Stimulated activated CD4-positive, alpha-beta T cell treated with anti-CD3 and anti-CD28 coated beads, TNF-alpha, amount 100 ng/mL, for 48 hours (primary cell): ENCODE data around the gene UCP2.

ENCODE experiments used
- DNase-seq, 3 donors: peaks; one replicate each; pipeline ENCODE4 v3.0.0-alpha.2; 2020; ENCODE audit warnings: low read depth in 3 of 3

Gene UCP2

DNA sequence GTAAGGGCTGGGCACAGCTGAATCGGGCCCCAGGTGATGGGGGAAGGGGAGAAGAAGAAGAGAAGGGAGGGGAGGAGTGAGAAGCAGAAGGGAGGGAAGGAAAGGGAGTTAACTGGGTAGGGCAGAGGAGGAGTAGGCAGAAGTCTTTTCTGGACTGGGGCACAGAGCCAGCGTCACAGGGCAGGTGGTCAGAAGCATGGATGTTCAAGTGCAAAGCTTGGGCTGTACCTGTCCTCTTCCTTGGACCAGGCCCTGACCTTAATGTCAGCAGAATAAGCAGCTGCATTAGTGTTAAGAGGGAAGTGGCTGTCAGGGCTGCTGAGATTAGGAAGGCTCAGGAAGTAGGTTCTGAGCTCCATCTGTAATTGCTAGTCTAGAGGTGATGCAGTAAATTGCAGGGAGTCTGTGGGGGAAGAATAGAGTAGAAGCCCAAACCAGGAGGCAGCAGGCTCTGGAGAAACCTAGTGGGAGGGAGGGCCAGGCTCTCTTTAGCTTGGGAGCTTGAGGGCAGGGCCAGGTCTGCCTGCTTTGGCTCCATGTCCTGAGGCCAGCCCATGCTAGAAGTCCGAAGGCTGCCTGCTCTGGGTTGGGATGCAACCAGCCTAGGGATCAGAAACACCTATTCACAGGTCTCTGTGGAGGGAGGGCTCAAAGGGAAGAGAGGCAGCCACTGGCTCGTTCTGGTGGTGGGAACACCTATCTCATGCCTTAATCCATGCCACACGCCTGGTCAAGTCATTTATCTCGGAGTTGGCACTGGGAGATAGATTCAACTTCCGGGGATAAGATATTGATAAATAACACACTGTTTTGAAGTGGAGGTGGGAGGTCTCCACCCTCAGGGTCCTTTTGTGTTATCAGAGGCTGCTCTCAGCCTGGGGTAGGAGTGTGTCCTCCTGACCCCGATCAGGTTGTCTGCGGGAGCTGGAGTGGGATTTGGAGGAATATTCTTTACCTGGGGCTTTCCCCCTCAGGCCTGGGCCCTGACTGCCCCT, 28.0 kb upstream of the UCP2 start:
- no peak for DNase-seq

DNA sequence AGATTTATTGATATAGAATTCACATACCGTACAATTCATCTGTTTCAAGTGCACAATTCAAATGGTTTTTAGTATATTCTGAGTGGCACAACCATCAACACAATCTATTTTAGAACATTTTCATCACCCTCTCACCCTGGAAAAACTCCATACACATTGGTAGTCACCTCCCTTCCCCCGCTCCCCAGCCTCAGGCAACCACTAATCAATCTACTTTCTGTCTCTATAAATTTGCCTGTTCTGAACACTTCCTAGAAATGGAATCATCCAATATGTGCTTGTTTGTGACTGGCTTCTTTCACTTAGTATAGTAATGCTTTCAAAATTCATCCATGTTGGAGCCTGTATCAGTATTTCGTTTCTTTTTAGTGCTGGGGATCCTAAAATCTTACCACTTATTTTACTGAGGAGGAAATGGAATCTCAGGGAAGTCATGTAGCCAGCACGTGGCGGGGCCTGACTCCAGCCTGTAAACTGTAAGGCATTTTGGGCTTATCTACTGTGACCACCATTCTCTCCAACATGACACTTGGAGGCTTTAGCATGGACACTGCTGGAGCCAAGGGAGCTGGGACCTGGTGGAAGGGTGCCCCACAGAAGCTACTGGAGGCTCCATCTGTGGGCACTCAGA, 27.1 kb upstream of the UCP2 start:
- no peak for DNase-seq

DNA sequence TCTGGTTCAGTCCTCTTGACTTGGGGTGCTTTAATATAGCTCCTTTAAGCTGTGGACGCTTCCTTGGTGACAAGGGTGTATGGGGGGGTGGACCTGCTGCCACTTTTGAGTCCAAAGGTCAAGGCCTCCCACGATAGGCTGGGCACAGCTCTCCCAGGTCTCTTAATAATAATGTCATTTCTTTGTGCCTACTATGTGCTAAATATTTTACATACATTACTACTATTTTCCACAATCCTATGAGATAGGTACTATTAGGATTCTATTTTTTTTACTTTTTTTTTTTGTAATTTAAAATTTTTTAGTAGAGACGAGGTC, 26.5 kb upstream of the UCP2 start:
- DNase-seq = no peak

GRCh38 chr11:74008373-74009229, 26.0 kb upstream of the UCP2 start, which contains the start of gene UCP3:
TSS of gene UCP3 (minus strand) at chr11:74009085. CDS start at chr11:74007042, 2,043 bp downstream.
- DNase-seq = no peak

DNA sequence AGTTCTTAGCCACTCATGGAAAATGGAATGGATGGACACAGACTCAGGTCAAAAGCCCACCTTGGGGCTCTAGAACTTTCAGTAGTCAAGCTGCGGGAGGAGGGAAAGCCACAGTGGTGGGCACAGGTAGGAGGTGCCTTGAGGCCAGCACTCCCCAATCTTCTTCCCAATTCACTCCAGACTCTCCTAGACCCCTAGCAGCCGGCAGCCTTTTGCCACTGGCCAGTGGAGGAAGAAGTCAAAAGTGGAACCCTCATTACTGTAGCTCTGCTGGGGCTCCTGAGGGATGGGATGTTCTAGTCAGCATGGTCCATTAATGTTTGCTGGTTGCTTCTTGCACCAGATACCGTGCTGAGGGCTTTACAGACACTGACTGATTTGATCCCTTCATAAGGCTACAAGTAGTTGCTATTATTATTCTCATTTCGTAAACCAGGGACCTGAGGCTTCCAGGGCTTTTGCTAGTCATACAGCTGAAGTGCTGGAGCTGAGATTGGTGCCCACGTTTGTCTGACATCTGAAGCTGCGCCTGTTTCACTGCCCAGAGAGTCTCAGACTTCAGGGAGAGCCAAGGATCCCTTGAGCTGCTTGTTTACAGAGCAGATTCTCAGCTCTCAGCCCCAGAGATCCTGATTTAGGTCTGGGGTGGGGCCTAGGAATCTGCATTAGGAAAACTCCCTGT, 25.2 kb upstream of the UCP2 start:
- DNase-seq = no peak

DNA sequence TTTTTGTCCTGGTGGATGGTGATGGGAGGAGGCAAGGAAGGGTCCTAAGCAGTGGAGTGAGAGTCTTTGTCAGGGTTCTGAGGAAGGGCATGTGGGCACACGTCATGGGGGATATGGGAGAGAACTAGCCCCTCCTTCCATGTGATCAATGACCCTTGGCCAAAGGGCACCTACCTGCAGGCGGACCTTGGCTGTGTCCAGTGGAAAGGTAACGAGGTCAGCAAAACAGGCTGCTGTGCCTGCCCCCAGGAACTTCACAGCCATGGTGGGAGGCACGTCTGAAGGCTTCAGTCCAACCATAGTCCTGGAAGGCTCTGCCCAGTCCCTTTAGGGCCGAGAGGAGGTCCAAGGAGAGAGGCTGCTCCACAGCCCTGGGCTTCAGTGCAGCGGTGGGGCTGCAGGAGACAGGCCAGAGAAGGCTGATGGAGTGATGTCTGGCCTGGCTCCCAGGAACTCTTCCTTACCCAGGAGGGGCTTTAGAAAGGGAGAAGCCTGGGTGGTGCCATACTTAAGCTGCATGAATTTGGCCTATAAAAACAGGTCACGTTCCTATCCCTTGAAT, 24.2 kb upstream of the UCP2 start:
- DNase-seq = no peak

DNA sequence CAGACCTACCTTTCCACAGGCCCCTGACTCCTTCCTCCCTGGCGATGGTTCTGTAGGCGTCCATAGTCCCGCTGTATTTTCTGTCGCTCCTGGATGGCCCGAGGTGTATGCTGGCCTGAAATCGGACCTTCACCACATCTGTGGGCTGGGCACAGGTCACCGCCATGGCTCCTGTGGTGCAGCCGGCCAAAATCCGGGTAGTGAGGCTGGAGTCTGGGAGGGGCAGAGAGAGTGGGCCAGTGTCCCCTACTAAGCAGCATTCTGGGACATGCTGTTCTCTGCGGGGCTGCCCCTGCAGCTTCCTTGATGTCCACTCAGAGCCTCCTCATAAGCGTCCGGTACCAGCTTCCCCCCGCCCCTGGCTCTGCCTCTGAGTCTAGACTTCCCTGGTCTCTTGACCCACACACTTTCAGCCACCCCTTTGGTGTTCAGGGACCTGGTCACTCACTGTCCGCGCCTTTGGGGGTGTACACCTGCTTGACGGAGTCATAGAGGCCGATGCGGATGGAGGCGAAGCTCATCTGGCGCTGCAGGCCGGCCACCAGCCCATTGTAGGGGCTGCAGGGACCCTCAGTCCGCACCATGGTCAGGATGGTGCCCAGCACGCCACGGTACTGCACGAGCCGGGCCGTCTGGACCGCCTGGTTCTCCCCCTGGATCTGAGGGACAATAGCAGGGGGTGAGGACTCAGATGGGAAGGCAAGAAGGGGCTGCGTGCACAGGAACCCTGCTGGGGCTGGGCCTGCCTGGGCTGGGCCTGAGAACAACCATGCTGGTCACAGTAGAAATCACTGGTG, 23.3 kb upstream of the UCP2 start:
- no peak for DNase-seq

- peak in 2 of 3 donors; percentile 74 to 75 for DNase-seq
These were observed 22.3 kb upstream of the UCP2 start for GRCh38 chr11:74004759-74005615.

DNA sequence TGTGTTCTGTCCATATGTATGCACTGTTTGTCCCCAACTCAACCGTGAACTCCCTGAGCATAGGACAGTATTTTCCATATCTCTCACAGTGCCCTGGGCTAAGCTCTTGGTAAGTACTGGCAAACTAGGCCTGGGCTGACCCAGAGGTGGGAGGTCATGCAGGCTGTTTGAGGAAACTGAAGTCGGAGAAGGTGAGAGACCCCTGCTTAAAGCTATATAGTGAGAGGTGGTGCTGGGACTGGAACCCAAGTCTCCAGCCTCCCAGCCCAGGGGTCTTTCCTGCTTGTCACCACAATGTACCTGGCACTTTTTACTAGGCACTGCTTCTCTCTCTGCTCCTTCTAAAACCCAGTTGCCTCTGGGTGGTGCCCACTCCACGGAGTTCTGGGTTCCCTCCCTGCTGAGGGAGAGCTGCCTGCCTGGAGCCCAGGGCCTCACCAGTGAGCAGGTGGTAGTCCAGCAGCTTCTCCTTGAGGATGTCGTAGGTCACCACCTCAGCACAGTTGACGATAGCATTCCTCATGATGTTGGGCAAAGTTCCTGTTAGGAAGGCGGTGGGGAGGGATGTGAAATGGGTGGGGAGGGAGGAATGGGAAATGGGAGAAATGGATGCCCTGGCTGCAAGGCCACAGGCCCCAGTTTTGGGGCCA, 21.5 kb upstream of the UCP2 start:
- DNase-seq = no peak

DNA sequence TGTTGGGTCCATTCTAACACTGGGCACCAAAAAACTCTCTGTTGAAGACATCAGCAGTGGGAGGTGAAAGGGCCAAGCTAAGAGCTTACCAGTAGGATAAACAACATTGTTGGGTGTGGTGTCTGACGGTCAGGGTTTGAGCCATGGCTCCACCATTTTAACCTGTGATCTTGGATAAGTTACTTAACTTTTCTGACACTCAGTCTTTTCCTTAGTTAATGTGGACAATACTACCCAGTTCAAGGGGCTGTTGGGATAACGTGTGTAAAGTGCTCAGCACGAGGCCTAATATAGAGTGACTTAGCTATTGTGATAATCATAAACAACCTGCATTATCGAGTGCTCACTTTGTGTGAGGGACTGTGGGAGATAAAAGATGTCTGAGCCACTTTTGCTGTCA, 20.2 kb upstream of the UCP2 start:
- no peak for DNase-seq

DNA sequence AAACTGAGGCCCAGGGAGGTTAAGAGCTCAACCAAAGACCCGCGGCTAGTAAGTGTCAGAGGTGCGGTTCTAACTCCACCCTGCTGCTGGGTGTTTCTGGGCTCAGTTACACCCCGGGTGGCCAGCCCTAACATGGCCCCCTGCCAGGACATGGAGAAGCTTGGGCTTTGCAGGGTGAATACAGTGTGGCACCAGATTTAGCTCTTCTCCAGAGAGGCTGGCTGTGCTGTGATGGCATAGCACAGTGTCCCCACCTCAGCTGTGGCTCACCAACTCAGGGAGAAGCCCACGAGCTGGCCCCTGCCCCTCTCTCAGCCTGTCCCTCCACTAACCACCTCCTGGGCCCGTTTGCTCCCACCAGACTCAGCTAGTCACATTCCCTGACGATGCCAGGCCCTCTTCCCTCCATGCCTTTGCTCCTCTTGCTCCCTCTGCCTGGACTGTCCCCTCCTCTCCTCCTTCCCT, 19.2 kb upstream of the UCP2 start:
- DNase-seq = no peak

DNA sequence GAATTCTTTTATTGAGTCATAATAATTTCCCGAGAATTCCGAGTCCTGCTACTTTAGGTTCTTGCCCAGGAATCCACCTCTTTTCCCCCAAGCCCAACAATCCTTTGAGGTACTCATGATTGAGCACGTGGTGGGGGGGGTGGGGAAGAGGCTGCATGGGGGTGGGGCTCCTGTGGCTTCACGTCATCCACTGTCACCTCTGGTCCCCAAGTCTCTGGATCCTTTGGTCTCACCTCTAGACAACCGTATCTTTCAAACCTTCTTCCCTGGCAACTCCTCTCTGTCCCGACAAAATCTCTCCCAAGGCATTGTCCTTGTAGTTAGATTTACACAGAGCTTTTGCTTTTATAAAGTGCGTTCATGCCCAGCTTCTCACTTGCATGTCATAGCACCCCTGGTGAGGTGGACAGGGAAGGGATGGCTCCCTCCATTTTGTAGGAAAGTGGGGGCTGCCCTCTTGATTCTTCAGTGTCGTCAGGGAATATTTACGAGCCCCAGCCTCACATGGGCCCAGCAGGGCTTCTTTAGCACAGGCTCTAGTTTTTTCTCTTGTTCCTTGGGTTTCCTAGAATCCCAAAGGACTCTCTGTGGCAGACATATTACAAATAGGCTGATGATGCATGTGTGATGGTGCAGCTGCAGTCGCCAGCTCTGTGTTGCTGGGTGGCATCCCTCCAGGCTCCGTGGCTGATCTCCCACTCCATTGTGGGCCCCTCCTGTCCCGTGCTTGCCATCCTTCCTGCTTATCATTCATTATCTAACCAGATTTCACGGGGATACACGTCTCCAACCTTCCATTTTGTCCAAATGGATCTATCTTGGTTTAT, 17.9 kb upstream of the UCP2 start:
- no peak for DNase-seq

- DNase-seq = no peak
These were observed 17.1 kb upstream of the UCP2 start for GRCh38 chr11:73999581-74000306.

- DNase-seq = no peak
These were observed 16.4 kb upstream of the UCP2 start for GRCh38 chr11:73998846-73999575.

GRCh38 chr11:73997120-73997770, 14.6 kb upstream of the UCP2 start:
- DNase-seq = no peak

DNA sequence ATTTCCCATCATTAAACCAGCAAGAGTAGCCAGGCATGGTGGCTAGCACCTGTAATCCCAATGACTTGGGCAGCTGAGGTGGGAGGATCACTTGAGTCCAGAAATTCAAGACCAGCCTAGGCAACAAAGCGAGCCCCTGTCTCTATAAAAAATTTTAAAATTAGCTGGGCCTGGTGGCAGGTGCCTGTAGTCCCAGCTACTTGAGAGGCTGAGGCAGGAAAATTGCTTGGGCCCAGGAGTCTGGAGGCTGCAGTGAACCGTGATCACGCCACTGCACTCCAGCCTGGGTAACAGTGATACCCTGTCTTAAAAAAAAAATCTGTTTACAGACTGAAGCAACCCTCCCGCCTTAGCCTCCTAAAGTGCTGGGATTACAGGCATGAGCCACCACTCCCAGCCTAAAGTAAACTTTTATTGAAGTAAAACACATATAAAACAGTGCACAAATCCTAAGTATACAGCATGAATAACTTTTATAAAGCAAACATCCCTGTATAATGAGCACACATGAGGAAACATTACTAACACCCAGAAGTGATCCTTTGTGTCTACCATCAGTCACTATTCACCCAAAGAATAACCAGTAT, 13.6 kb upstream of the UCP2 start:
- no peak for DNase-seq
